Measurements from ENCODE around the gene MAST2.
"Not testable (repeated sequence)": the region's sequence is repeated elsewhere in the genome, so short reads cannot be mapped to it uniquely, and the experiment has no call there.

Gene MAST2

GRCh38 chr1:45945426-45945825 is 142.0 kb downstream of the MAST2 start:
- no peak for DNase-seq

GRCh38 chr1:45949462-45949861 is 146.1 kb downstream of the MAST2 start:
- DNase-seq: not testable (repeated sequence)

GRCh38 chr1:45952072-45952471 is 148.7 kb downstream of the MAST2 start:
- no peak for DNase-seq

- DNase-seq: peak in 1 of 3 donors; percentile 13
Observed at GRCh38 chr1:45953934-45954847, 150.8 kb downstream of the MAST2 start.

- DNase-seq: no peak
Observed at GRCh38 chr1:45957684-45958083, 154.3 kb downstream of the MAST2 start.

GRCh38 chr1:45958317-45958716 is 154.9 kb downstream of the MAST2 start:
- DNase-seq: no peak

GRCh38 chr1:45960930-45961715 is 157.7 kb downstream of the MAST2 start:
- DNase-seq: no peak

GRCh38 chr1:45961936-45962335 is 158.5 kb downstream of the MAST2 start:
- DNase-seq: not testable (repeated sequence)

GRCh38 chr1:45968941-45969666 is 165.7 kb downstream of the MAST2 start:
- DNase-seq: peak in 1 of 3 donors; percentile 11

- DNase-seq: no peak
Observed at GRCh38 chr1:45969866-45970265, 166.5 kb downstream of the MAST2 start.

- DNase-seq: no peak
Observed at GRCh38 chr1:45971335-45971734, 167.9 kb downstream of the MAST2 start.

- no peak for DNase-seq
Observed at GRCh38 chr1:45971922-45972531, 168.6 kb downstream of the MAST2 start.

GRCh38 chr1:45972621-45973020 is 169.2 kb downstream of the MAST2 start:
- DNase-seq: no peak

GRCh38 chr1:45973121-45973520 is 169.7 kb downstream of the MAST2 start:
- DNase-seq: no peak

- DNase-seq: no peak
Observed at GRCh38 chr1:45974541-45975269, 171.3 kb downstream of the MAST2 start.

GRCh38 chr1:45976623-45977022 is 173.2 kb downstream of the MAST2 start:
- no peak for DNase-seq

- no peak for DNase-seq
Observed at GRCh38 chr1:45979074-45979777, 175.8 kb downstream of the MAST2 start.

GRCh38 chr1:45979778-45980176 is 176.4 kb downstream of the MAST2 start:
- no peak for DNase-seq

- DNase-seq: no peak
Observed at GRCh38 chr1:45982359-45982758, 178.9 kb downstream of the MAST2 start.

GRCh38 chr1:45983967-45984366 is 180.6 kb downstream of the MAST2 start:
- no peak for DNase-seq

GRCh38 chr1:45987204-45987603 is 183.8 kb downstream of the MAST2 start:
- no peak for DNase-seq

Measured in suppressor macrophage treated with lipopolysaccharide for 1 hour (primary cell).